SK-N-MC (cell line): ENCODE data around the gene PHF12.

ENCODE experiments used
- DNase-seq: peaks from one replicate; pipeline ENCODE4 v3.0.0-alpha.2; 2011; ENCODE audit warnings: low read depth, low spot score
- H3K27ac ChIP-seq: fragments of 200-600 bp; sonication (generic); 2 replicates; pipeline ENCODE4 v1.5.1; 2016; ENCODE audit warnings: mixed run types
- H3K36me3 ChIP-seq: fragments of 200-600 bp; sonication (generic); 2 replicates; pipeline ENCODE4 v1.6.1; 2017; ENCODE audit warnings: antibody characterized with exemption, low read length, mixed read lengths; ENCODE audit not compliant: insufficient read depth
- H3K4me3 ChIP-seq: fragments of 200-600 bp; sonication (generic); 2 replicates; pipeline ENCODE4 v1.5.1; 2016
- H3K9ac ChIP-seq: fragments of 200-600 bp; sonication (generic); 2 replicates; pipeline ENCODE4 v1.8.0; 2017; ENCODE audit warnings: mixed run types, mixed read lengths; ENCODE audit not compliant: insufficient read length
- H3K9me3 ChIP-seq: fragments of 200-600 bp; sonication (generic); 2 replicates; pipeline ENCODE4 v1.6.1; 2017; ENCODE audit warnings: low read depth, mild to moderate bottlenecking, antibody characterized with exemption, low read length, moderate library complexity, mixed read lengths
- EZH2 ChIP-seq: fragments of 200-600 bp; sonication (generic); IDR thresholded peaks from one replicate; pipeline ENCODE4 v1.6.1; 2017; ENCODE audit warnings: antibody characterized with exemption
- FOXP2 ChIP-seq: optimal IDR thresholded peaks from 2 replicates; pipeline ENCODE3; 2011; ENCODE audit warnings: mild to moderate bottlenecking, moderate library complexity; ENCODE audit not compliant: insufficient read depth; ENCODE audit errors: extremely low read length, control extremely low read depth
- POLR2AphosphoS5 ChIP-seq: IDR thresholded peaks from 2 replicates; pipeline ENCODE4 v1.6.1; 2012; ENCODE audit warnings: mild to moderate bottlenecking, low read depth, low read length, borderline replicate concordance

Gene PHF12

GRCh38 chr17:28875848-28876550 lies 75.3 kb downstream of the PHF12 start:
- Histone ChIP-seq H3K9ac (no peak overlapping the region), H3K27ac (no peak overlapping the region), H3K9me3 (no peaks in the 10 kb centered on the region), H3K4me3 (no peak overlapping the region), H3K36me3 (no peaks in the 10 kb centered on the region; the same call in 1 of the 2 replicates)
- no peak for DNase-seq
- TF ChIP-seq EZH2 (no peak), POLR2AphosphoS5 (no peak), FOXP2 (no peak)

DNA sequence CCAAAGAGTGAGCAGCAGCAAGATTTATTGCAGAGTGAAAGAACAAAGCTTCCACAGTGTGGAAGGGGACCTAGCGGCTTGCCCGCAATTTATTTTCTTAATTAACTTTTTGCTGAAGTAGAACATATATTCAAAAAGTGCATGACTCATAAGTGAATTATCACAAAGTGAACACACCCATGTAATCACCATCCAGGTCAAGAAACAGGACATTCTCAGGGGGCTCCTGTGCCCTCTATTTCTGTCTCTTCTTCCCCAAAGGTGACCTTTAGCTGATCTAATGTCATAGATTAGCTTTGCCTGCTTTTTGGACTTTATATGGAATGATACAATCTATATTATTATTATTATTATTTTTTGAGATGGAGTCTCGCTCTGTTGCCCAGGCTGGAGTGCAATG lies 76.6 kb downstream of the PHF12 start:
- H3K36me3 ChIP-seq = no peaks in the 10 kb centered on the region; the same call in 1 of the 2 replicates
- no peaks in the 10 kb centered on the region for H3K9me3 ChIP-seq
- no peak overlapping the region for H3K9ac ChIP-seq
- DNase-seq = no peak
- H3K4me3 ChIP-seq = no peak overlapping the region
- TF ChIP-seq POLR2AphosphoS5 = no peak
- TF ChIP-seq EZH2 = no peak
- no peak for TF ChIP-seq FOXP2
- no peak overlapping the region for H3K27ac ChIP-seq

DNA sequence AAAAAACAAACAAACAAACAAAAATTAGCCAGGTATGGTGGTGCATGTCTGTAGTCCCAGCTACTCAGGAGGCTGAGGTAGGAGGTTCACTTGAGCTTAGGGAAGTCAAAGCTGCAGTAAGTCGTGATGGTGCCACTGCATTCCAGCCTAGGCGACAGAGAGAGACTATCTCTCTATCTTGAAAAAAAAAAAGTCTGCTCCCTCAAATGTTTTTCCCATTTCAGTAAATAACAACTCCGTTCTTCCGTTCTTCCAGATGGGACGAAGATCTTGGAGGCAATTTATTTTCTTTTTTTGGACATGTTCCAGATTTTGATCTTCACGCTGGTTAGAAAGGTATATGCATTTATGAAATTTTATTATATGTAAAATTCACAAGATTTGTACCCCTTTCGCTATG lies 77.5 kb downstream of the PHF12 start:
- Histone ChIP-seq H3K9me3 (no peaks in the 10 kb centered on the region), H3K27ac (no peak overlapping the region), H3K9ac (no peak overlapping the region), H3K36me3 (no peaks in the 10 kb centered on the region), H3K4me3 (no peak overlapping the region)
- no peak for TF ChIP-seq FOXP2
- no peak for TF ChIP-seq POLR2AphosphoS5
- TF ChIP-seq EZH2 = no peak
- DNase-seq = no peak

DNA sequence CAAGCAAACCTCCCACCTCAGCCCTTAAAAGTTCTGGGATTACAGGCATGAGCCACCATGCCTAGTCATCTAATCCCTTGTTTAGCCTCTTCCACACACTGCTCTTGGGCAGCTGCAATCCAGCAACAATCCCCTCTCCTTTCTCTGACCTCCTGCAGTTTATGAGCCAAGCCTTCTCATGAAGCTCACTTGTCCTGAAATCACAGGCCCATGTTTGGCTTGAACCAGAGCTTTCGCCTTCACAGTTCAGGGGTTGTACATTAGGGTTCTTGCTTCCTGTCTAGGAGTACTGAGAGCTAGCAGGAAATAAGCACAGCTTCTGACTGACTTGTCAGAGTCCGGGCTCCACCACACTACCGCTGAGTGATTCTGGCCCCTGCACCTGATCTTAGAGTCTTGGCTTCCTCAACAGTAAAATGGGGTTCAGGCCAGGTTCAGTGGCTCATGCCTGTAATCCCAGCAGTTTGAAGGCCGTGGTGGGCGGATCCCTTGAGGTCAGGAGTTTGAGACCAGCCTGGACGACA lies 80.2 kb downstream of the PHF12 start:
- no peak for DNase-seq
- H3K27ac ChIP-seq = no peak overlapping the region
- TF ChIP-seq EZH2 = no peak
- H3K9ac ChIP-seq = no peak overlapping the region
- no peaks in the 10 kb centered on the region for H3K36me3 ChIP-seq
- H3K9me3 ChIP-seq = no peaks in the 10 kb centered on the region
- no peak overlapping the region for H3K4me3 ChIP-seq

- TF ChIP-seq FOXP2 = no peak
- TF ChIP-seq EZH2 = no peak
- no peak for TF ChIP-seq POLR2AphosphoS5
- no peak for DNase-seq
- Histone ChIP-seq H3K9me3 (no peaks in the 10 kb centered on the region), H3K27ac (no peak overlapping the region), H3K36me3 (no peaks in the 10 kb centered on the region), H3K4me3 (no peak overlapping the region), H3K9ac (no peak overlapping the region)
Observed at GRCh38 chr17:28867276-28867675, 84.0 kb downstream of the PHF12 start.

DNA sequence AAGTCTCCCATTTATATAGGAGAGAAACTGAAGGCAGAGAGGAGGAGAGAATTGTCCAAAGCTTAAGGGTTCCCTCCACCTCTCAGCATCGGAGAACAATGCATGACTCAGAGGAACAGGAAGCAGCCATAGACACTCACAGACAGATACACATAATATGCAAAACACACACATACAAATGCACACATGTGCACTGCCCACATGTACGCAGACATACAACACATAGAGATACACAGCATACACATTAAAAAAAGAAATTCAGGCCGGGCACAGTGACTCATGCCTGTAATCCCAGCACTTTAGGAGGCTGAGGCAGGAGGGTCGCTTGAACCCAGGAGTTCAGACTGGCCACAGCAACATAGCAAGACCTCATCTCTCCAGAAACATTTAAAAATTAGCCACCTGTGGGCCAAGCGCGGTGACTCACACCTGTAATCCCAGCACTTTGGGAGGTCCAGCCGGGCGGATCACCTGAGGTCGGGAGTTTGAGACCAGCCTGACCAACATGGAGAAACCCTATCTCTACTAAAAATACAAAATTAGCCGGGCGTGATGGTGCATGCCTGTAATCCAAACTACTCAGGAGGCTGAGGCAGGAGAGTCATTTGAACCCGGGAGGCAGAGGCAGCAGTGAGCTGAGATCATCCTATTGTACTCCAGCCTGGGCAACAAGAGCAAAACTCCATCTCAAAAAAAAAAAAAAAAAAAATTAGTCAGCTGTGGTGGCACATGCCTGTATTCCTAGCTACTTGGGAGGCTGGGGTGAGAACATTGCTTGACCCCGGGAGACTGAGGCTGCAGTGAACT lies 85.2 kb downstream of the PHF12 start:
- Histone ChIP-seq H3K9me3 (no peaks in the 10 kb centered on the region), H3K9ac (no peak overlapping the region), H3K36me3 (no peaks in the 10 kb centered on the region), H3K27ac (no peak overlapping the region), H3K4me3 (no peak overlapping the region)
- DNase-seq = no peak
- TF ChIP-seq EZH2 (no peak), FOXP2 (no peak), POLR2AphosphoS5 (no peak)

DNA sequence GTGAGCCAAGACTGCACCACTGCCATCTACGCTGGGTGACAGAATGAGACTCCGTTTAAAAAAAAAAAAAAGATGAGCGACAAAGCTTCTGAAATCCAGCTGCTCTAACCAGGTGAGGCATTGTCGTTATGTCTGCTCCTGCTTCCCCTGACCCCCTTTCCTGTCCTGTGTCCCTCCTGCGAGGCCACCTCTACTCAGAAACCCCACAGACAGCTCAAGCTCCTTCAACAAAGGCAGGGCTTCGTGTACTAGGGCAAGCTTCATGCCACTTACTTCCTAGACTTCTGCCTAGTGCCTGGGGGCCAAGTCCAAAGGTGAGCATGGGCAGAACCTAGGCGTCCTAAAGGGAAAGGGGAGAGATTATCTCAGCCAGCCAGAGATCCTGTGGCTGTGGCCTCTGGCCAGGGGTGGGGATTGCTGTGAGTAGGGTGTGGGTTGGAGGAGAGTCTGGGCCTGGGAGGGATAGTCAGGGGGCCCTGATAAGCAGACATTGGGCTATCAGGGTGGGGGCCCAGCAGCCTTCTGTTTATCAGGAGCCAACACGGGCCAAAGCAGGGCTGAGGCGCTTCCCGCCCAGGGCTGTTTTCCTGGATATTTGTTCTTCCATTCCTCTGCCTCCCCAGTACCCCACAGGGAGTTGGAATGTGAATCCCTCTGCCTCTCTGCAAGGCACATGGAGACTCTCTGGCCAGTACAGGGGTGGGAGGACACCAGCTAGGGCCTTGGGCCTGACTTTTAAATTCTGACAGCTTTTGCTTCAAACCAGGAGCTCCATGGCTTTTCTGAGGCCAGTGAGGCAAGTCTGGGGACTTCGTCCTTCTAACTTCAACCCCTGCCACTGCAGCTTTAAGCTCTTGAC lies 86.1 kb downstream of the PHF12 start:
- Histone ChIP-seq H3K36me3 (peaks cover 6% of the 10 kb centered on the region; the same call in 1 of the 2 replicates), H3K4me3 (no peak overlapping the region), H3K9ac (no peak overlapping the region), H3K27ac (no peak overlapping the region), H3K9me3 (no peaks in the 10 kb centered on the region)
- no peak for TF ChIP-seq FOXP2
- no peak for TF ChIP-seq POLR2AphosphoS5
- TF ChIP-seq EZH2 = no peak
- DNase-seq = no peak

- no peak overlapping the region for H3K9ac ChIP-seq
- H3K36me3 ChIP-seq = peaks cover 9% of the 10 kb centered on the region; the same call in 1 of the 2 replicates
- H3K9me3 ChIP-seq = no peaks in the 10 kb centered on the region
- no peak overlapping the region for H3K27ac ChIP-seq
- no peak overlapping the region for H3K4me3 ChIP-seq
- TF ChIP-seq POLR2AphosphoS5 (no peak), EZH2 (no peak), FOXP2 (no peak)
- DNase-seq = no peak
Observed at GRCh38 chr17:28863953-28864352, 87.4 kb downstream of the PHF12 start.
